ENCODE measurements around the gene SUSD2. TPM values are rescaled to one million over a fixed set of nuclear protein-coding genes. Genes with fewer than 3 reads are reported as not detected.
"Not testable (repeated sequence)": the region's sequence is repeated elsewhere in the genome, so short reads cannot be mapped to it uniquely, and the experiment has no call there.

SUSD2 gene
- total RNA-seq, 2 experiments from 2014 or later = 0.94 to 1.2 TPM

DNA sequence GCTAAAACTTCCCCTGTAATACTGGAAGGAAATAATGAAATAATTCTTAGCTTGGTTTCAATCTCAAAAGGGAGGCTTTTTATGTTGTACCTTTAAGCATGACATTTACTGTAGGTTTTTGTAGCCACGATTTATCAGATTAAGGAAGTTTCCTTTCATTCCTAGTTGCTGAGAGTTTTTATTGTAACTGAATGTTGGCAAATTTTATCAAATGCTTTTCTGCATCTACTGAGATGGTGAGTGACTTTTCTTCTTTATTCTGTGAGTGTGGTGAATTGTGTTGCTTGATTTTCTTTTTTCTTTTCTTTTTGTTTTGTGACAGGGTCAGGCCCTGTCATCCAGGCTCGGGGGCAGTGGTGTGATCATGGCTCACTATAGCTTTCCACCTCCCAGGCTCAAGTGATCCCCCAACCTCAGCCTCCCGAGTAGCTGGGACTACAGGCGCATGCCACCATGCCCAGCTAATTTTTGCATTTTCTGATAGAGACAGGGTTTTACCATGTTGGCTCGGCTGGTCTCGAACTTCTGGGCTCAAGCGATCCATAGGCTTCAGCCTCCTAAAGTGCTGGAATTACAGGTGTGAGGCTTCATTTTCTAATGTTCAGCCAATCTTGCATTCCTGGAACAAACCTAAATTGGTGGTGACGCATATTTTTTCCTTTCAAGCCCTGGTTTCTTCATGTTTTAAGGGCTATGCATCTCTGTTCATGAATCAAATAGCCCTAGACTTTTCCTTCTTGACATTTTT is 26.2 kb downstream of the SUSD2 start:
- POLR2A ChIA-PET = interaction anchor here (1.8 kb wide), 1 partner anchor 9 kb away, joined by 8 read pairs; no protein-coding TSS in a partner anchor
- H3K4me3 Mint-ChIP-seq = peak overlapping the region; percentile 71
- H3K36me3 Mint-ChIP-seq = peaks cover 6% of the 10 kb centered on the region
- peaks cover 33% of the 10 kb centered on the region for H3K4me1 Mint-ChIP-seq
- peaks cover 2% of the 10 kb centered on the region for H3K27me3 Mint-ChIP-seq
- peaks cover 3% of the 10 kb centered on the region for H3K9me3 Mint-ChIP-seq
- peak; percentile 22 for ATAC-seq (ENCODE audit: low read depth)
- DNase-seq = no peak
- H3K27ac Mint-ChIP-seq = peak overlapping the region; percentile 71

DNA sequence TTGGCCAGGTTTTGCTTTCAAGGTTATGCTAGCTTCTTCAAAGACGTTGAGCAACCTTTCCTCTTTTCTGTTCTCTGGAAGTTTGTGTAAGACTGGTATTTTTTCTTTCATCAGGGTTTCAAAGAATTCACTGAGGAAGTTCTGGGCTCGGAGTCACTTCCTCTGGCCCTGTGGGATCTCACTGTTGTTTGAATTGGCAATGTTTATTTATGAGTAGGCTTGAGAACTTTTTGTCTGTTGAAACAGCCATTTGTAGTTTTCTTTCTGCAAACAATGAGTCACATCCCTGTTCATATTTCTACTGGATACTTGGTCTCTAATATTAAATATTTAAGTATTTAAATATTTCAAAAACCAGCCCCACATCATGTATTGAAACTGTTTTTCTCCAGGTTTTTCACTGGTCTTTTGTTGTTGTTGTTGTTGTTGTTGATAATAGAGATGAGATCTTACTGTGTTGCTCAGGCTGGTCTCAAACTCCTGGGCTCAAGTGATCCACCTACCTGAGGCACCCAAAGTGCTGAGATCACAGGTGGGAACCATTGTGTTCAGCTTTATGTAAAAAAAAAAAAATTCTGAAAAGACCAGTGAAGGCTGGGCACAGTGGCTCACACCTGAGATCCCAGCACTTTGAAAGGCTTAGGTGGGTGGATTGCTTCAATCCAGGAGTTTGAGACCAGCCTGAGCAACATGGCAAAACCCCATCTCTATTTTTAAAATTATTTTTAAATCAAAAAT is 26.9 kb downstream of the SUSD2 start:
- H3K4me3 Mint-ChIP-seq = peak overlapping the region; percentile 71
- peak; percentile 26 for ATAC-seq (ENCODE audit: low read depth)

DNA sequence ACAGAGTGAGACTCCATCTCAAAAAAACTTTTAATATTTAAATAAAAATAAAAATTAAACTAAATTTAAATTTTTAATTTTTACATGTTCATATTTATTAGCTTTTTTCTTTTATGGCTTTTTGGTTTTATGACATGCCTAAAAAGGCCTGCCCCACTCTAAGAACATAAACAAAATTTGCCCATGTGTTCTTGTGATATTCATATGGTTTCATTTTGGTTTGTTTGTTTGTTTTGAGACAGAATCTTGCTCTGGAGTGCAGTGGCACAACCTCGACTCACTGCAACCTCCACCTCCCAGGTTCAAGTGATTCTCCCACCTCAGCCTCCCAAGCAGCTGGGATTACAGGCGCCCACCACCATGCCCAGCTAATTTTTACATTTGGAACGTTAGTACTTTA is 27.7 kb downstream of the SUSD2 start:
- Mint-ChIP-seq H3K9me3 (peaks cover under 1% of the 10 kb centered on the region), H3K4me1 (peaks cover 30% of the 10 kb centered on the region), H3K27ac (peak overlapping the region; percentile 45), H3K36me3 (peaks cover 3% of the 10 kb centered on the region), H3K4me3 (no peak overlapping the region), H3K27me3 (peaks cover 2% of the 10 kb centered on the region)
- no peak for DNase-seq
- POLR2A ChIA-PET = no interaction called here
- no peak for ATAC-seq (ENCODE audit: low read depth)

More for the DNA sequence above, 26.9 kb downstream of the SUSD2 start:
- peaks cover 6% of the 10 kb centered on the region for H3K36me3 Mint-ChIP-seq
- H3K27me3 Mint-ChIP-seq = peaks cover 2% of the 10 kb centered on the region
- DNase-seq = no peak
- peaks cover 3% of the 10 kb centered on the region for H3K9me3 Mint-ChIP-seq
- H3K4me1 Mint-ChIP-seq = peaks cover 33% of the 10 kb centered on the region
- H3K27ac Mint-ChIP-seq = peak overlapping the region; percentile 71
- POLR2A ChIA-PET = interaction anchor here (1.8 kb wide), 1 partner anchor 10 kb away, joined by 8 read pairs; no protein-coding TSS in a partner anchor

DNA sequence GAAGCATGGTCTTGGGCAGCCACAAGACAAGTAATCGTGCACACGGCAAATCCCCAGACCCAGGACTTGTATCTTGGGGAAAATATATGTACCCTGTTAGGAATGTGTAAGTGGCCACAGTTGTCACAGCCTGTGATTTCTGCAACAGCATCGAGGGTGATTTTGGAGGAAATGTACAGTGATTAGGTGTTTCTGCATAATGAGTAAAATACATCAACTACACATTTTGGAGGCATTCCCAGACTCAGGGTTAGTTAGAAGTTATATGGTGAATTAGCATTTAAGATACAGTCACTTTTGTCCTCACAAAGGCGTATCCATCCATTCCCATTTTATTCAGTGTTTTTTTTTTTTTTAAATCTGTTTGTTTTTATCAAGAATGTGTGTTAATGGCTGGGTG is 28.4 kb downstream of the SUSD2 start:
- Mint-ChIP-seq H3K9me3 (no peaks in the 10 kb centered on the region), H3K36me3 (no peaks in the 10 kb centered on the region), H3K27ac (no peak overlapping the region), H3K4me1 (peaks cover 27% of the 10 kb centered on the region), H3K4me3 (no peak overlapping the region), H3K27me3 (peaks cover 2% of the 10 kb centered on the region)
- ATAC-seq (ENCODE audit: low read depth) (no peak), DNase-seq (no peak)
- POLR2A ChIA-PET = no interaction called here

DNA sequence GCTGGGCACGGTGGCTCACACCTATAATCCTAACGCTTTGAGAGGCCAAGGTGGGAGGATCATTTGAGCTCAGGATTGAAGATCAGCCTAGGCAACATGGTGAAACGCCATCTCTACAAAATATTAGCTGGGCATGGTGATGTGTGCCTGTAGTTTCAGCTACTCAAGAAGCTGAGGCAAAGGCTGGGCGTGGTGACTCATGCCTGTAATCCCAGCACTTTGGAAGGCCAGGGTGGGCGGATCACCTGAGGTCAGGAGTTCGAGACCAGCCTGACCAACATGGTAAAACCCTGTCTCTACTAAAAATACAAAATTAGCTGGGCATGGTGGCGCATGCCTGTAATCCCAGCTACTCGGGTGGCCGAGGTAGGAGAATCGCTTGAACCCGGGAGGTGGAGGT is 29.1 kb downstream of the SUSD2 start:
- DNase-seq; H3K27ac Mint-ChIP-seq; ATAC-seq (ENCODE audit: low read depth); POLR2A ChIA-PET; H3K4me3 Mint-ChIP-seq; H3K36me3 Mint-ChIP-seq; H3K27me3 Mint-ChIP-seq; H3K9me3 Mint-ChIP-seq: not testable (repeated sequence)
- peaks cover 26% of the 10 kb centered on the region for H3K4me1 Mint-ChIP-seq

DNA sequence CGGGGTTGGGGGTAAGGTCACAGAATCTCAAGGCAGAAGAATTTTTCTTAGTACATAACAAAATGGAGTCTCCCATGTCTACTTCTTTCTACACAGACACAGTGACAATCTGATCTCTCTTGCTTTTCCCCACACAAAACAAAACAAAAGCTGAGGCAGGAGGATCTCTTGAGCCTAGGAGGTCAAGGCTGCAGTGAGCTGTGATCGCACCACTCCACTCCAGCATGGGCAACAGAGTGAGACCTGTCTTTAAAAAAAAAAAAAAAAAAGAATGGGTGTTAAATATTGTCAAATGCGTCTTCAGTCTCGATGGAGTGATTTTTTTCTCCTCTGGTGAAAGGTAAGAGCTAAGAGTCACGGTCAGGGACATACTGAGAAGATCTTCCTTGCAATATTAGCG is 30.4 kb downstream of the SUSD2 start:
- POLR2A ChIA-PET; H3K4me3 Mint-ChIP-seq; H3K27ac Mint-ChIP-seq; H3K36me3 Mint-ChIP-seq; H3K27me3 Mint-ChIP-seq; ATAC-seq (ENCODE audit: low read depth); H3K9me3 Mint-ChIP-seq; DNase-seq: not testable (repeated sequence)
- H3K4me1 Mint-ChIP-seq = peaks cover 24% of the 10 kb centered on the region

DNA sequence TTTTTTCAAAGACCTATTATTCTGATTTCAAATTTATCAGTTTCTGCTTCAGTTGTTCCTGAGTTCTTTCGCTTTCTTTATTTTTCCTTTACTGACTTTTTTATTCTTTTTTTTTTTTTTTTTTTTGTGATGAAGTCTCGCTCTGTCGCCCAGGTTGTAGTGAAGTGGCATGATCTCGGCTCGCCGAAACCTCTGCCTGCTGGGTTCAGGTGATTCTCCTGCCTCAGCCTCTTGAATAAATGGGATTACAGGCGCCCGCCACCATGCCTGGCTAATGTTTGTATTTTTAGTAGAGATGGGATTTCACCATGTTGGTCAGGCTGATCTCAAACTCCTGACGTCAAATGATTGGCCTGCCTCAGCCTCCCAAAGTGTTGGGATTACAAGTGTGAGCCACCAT is 31.8 kb downstream of the SUSD2 start:
- ATAC-seq (ENCODE audit: low read depth); H3K27me3 Mint-ChIP-seq; H3K27ac Mint-ChIP-seq; DNase-seq; H3K36me3 Mint-ChIP-seq; H3K4me3 Mint-ChIP-seq; H3K9me3 Mint-ChIP-seq: not testable (repeated sequence)
- POLR2A ChIA-PET = interaction anchor here (0.7 kb wide), 1 partner anchor 30 kb away, joined by 4 read pairs; no protein-coding TSS in a partner anchor
- peaks cover 16% of the 10 kb centered on the region for H3K4me1 Mint-ChIP-seq

DNA sequence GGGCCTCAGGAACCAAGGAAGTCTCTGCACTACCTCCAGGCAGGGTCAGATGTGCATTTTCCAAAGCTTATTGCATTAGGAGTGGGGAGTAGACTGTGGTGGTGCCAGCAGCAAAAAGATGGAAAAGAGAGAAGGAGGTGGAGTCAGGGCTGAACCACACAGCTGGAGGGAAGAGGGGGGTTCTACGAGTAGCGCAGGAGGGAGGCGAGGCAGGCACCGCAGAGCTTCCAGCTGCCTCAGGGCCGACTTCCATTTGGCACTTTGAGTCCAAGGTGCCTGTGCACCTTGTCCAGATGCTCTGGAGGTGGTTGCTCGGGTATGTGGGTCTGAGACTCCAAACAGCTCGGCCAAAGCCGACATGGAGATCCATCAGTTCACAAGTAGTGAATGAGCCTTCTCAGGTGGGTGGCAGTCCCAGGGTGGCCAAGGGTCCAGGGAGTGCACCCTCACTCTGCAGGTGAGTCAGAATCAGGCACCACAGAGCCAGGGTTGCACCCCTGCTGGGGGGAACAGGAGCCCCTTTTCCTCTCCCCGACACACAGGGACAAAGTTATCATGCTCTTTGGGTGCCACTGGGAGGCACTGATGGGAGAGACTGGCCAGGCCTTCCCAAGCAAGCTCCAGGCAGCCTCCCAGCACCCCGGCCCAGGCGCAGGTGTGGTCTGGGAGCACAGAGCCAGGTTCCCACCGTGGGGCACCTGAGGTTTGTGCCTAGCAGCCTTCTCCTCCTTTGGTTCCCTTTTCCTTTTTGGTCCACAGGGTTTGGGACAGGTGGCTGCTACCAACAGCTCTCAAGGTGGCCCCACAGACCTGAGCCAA is 33.4 kb downstream of the SUSD2 start:
- DNase-seq (no peak), ATAC-seq (ENCODE audit: low read depth) (no peak)
- Mint-ChIP-seq H3K36me3 (no peaks in the 10 kb centered on the region), H3K9me3 (no peaks in the 10 kb centered on the region), H3K4me1 (peaks cover 10% of the 10 kb centered on the region), H3K4me3 (no peak overlapping the region), H3K27ac (peak overlapping the region; percentile 48), H3K27me3 (peaks cover 2% of the 10 kb centered on the region)
- POLR2A ChIA-PET = interaction anchor here (0.6 to 1.6 kb wide), 2 partner anchors 17 to 26 kb away, joined by 4 to 7 read pairs; no protein-coding TSS in a partner anchor

DNA sequence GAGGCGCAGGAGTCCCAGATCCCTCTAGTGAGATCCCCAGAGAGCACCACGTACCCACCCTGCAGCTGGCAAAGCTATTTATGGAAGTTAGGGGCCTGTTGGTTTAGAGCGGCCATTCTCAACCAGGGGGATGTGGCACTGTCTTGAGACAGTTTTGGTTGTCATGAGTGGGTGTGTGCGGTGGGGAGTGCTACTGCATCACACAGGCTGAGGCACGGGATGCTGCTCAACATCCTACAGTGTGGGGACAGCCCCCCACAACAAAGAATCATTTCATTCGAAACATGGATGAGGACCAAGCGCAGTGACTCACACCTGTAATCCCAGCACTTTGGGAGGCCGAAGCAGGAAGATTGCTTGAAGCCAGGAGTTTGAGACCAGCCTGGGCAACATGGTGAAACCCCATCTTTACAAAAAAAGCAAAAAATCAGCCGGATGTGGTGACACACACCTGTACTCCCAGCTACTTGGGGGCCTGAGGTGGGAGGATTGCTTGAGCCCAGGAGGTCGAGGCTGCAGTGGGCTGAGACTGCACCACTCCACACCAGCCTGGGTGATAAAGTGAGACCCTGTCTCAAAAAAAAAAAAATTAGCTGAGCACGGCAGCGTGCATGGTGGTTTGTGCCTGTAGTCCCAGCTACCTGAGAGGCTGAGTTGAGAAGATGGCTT is 35.4 kb downstream of the SUSD2 start:
- POLR2A ChIA-PET = interaction anchor here (0.5 kb wide), 1 partner anchor 23 kb away, joined by 6 read pairs; no protein-coding TSS in a partner anchor
- no peaks in the 10 kb centered on the region for H3K9me3 Mint-ChIP-seq
- no peaks in the 10 kb centered on the region for H3K27me3 Mint-ChIP-seq
- ATAC-seq (ENCODE audit: low read depth) (peak; percentile 84), DNase-seq (no peak)
- H3K36me3 Mint-ChIP-seq = no peaks in the 10 kb centered on the region
- no peak overlapping the region for H3K4me3 Mint-ChIP-seq
- H3K27ac Mint-ChIP-seq = peak overlapping the region; percentile 69
- peaks cover 10% of the 10 kb centered on the region for H3K4me1 Mint-ChIP-seq

DNA sequence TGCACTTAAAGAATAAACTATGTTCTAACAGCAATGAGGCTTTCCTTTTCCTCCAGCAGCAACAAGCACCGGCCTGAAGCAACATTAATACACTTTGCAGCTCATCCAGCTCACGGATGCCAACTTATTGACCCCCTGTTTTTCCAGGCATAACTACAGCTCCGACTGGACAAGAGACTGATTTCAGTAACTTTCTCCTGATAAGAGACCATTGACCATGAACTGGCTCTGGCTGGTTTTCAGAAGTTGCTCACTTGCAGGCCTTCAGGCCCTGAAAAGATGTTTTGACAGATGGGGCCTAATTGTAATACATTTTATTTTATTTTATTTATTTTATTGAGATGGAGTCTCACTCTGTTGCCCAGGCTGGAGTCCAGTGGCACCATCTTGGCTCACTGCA is 36.1 kb downstream of the SUSD2 start:
- no peak overlapping the region for H3K27ac Mint-ChIP-seq
- ATAC-seq (ENCODE audit: low read depth) (no peak), DNase-seq (no peak)
- no peaks in the 10 kb centered on the region for H3K9me3 Mint-ChIP-seq
- POLR2A ChIA-PET = interaction anchor here (1.5 kb wide), 1 partner anchor 17 kb away, joined by 3 read pairs; no protein-coding TSS in a partner anchor
- H3K4me3 Mint-ChIP-seq = no peak overlapping the region
- no peaks in the 10 kb centered on the region for H3K36me3 Mint-ChIP-seq
- H3K27me3 Mint-ChIP-seq = no peaks in the 10 kb centered on the region
- peaks cover 10% of the 10 kb centered on the region for H3K4me1 Mint-ChIP-seq

DNA sequence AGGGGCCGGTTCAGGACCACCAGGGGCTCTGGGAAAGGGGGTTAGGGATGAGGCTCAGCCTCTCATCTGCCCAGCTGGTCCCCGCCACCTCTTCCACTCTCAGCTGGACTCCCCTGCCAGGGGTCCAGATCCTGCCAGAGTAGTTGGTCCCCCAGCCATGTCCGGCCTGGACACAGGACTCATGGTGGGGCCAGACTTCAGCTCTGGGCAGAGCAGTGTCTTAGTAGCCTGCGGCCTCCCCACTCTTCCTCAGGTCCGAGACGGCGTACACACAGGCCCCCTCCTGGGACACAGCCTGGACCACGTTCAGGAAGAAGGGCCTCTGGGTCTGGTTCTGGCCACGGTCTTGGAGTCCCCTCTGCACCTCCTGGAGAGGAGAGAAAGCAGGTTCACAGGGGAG is 38.5 kb downstream of the SUSD2 start:
- peaks cover 10% of the 10 kb centered on the region for H3K4me1 Mint-ChIP-seq
- H3K4me3 Mint-ChIP-seq = no peak overlapping the region

DNA sequence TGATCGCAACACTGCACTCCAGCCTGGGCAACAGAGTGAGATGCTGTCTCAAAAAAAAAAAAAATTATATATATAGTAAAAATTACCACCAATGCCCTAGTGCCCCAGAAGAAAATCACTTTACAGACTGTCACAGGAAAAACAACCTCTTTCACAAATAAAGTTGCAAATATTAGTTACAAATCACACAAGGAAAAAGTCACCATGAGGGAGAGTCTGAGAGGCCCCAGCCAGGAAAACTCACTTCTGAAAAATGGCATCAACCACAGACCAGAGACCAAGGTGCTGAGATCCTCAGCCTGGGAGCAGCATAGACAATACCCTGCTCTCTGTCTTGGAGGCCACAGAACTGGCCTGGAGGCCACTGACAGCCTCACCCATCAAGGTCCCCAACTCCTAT is 43.2 kb downstream of the SUSD2 start:
- Mint-ChIP-seq H3K9me3 (peaks cover 2% of the 10 kb centered on the region), H3K4me3 (no peak overlapping the region), H3K27me3 (no peaks in the 10 kb centered on the region), H3K4me1 (peaks cover 2% of the 10 kb centered on the region), H3K27ac (no peak overlapping the region), H3K36me3 (peaks cover 1% of the 10 kb centered on the region)
- DNase-seq (no peak), ATAC-seq (ENCODE audit: low read depth) (no peak)
- POLR2A ChIA-PET = no interaction called here

More for the DNA sequence above, 38.5 kb downstream of the SUSD2 start:
- peaks cover 1% of the 10 kb centered on the region for H3K36me3 Mint-ChIP-seq
- H3K27me3 Mint-ChIP-seq = no peaks in the 10 kb centered on the region
- H3K9me3 Mint-ChIP-seq = peaks cover 1% of the 10 kb centered on the region
- H3K27ac Mint-ChIP-seq = no peak overlapping the region
- no peak for ATAC-seq (ENCODE audit: low read depth)
- POLR2A ChIA-PET = no interaction called here
- no peak for DNase-seq
